ENCODE data around the gene KRTAP24-1.

KRTAP24-1 gene

DNA sequence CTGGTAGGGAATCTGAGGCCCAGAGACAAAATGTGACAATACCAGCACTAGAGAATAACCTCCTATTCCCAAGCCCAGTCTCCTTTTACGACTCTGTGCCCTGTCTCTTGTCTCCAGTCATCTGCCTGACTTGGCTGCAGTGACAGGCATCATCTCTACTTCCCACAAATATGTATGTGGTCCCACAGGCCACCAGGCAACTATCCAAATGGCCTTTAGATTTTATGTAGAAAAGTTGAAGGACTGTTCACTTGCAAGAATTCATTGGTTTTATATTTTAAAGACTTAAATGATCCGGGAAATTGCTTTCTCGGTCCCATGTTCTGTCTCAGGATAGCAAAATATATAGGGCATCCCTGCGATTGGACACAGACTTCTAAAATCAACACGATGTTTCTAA, 11.6 kb downstream of the KRTAP24-1 start:
- Histone ChIP-seq H3K79me2 (ENCODE audit: insufficient read depth, low read length) (no peaks in the 10 kb centered on the region), H3K27me3 (ENCODE audit: low read length) (no peaks in the 10 kb centered on the region), H3K4me3 (ENCODE audit: insufficient read depth, low read length, poor library complexity, severe bottlenecking) (no peak overlapping the region), H3K27ac (ENCODE audit: low read depth, low read length) (no peak overlapping the region), H3K4me2 (ENCODE audit: low read depth, low read length, poor library complexity, severe bottlenecking) (no peak overlapping the region), H3K9ac (ENCODE audit: low read length) (no peak overlapping the region), H3K9me2 (replicated peaks; ENCODE audit: insufficient read depth, low read length) (no peaks in the 10 kb centered on the region), H2AFZ (ENCODE audit: low read depth, low read length, severe bottlenecking) (no peak overlapping the region), H3K36me3 (ENCODE audit: low read length) (no peaks in the 10 kb centered on the region), H3F3A (ENCODE audit: insufficient read depth) (no peaks in the 10 kb centered on the region), H4K20me1 (ENCODE audit: low read depth, low read length) (no peaks in the 10 kb centered on the region), H3K9me3 (ENCODE audit: insufficient read depth, low read length) (peaks cover 5% of the 10 kb centered on the region; the same call in 1 of the 2 replicates)
- TF ChIP-seq EZH2phosphoT487 (conservative IDR thresholded peaks at IDR 0.05; ENCODE audit: low read length), result no peak
- TF ChIP-seq, protein P1, sequence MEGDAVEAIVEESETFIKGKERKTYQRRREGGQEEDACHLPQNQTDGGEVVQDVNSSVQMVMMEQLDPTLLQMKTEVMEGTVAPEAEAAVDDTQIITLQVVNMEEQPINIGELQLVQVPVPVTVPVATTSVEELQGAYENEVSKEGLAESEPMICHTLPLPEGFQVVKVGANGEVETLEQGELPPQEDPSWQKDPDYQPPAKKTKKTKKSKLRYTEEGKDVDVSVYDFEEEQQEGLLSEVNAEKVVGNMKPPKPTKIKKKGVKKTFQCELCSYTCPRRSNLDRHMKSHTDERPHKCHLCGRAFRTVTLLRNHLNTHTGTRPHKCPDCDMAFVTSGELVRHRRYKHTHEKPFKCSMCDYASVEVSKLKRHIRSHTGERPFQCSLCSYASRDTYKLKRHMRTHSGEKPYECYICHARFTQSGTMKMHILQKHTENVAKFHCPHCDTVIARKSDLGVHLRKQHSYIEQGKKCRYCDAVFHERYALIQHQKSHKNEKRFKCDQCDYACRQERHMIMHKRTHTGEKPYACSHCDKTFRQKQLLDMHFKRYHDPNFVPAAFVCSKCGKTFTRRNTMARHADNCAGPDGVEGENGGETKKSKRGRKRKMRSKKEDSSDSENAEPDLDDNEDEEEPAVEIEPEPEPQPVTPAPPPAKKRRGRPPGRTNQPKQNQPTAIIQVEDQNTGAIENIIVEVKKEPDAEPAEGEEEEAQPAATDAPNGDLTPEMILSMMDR (IDR thresholded peaks at IDR 0.05; ENCODE audit: insufficient read depth, low read length, poor library complexity, severe bottlenecking), result no peak

DNA sequence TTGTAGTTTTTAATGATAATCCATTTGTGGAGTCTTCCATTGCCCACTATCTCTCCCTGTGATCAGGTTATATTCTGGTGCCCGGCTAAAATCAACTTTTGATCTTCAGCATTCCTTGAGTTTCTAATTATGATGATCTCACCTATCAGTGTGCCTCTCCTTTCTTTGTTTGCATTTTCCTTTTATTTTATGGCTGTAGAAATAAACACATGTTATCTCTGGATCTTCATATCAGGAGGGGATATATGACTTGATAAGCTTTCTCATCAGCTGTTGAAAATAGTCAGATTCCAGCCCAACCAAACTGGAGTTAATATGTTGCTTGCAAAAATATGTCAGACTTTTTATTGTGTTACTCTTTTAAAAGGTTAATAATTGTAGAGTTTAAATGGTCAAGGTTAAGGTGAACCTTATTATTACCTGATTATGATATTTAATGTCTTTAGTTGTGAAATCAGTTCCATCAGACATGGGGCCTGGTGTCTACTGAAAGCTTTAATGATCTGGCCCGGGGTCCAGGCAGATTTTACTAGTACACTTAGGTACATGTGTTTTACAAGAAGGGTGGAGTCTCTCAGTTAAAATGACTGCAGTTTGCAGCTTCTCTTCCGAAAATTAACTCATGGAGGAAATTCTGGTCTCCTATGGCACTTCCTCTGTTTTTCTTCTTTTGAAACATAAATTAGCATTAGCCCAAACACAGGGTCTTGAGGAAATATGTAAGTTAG, 12.8 kb downstream of the KRTAP24-1 start:
- H3K27ac ChIP-seq (ENCODE audit: low read depth, low read length), result no peak overlapping the region
- H3K9ac ChIP-seq (ENCODE audit: low read length), result no peak overlapping the region
- H4K20me1 ChIP-seq (ENCODE audit: low read depth, low read length), result no peaks in the 10 kb centered on the region
- no peak overlapping the region for H3K4me3 ChIP-seq (ENCODE audit: insufficient read depth, low read length, poor library complexity, severe bottlenecking)
- H3F3A ChIP-seq (ENCODE audit: insufficient read depth), result no peaks in the 10 kb centered on the region
- H3K4me2 ChIP-seq (ENCODE audit: low read depth, low read length, poor library complexity, severe bottlenecking), result no peak overlapping the region
- no peaks in the 10 kb centered on the region for H3K36me3 ChIP-seq (ENCODE audit: low read length)
- H3K9me3 ChIP-seq (ENCODE audit: insufficient read depth, low read length), result peaks cover 7% of the 10 kb centered on the region; the same call in 1 of the 2 replicates
- TF ChIP-seq, protein P1 (IDR thresholded peaks at IDR 0.05; ENCODE audit: insufficient read depth, low read length, poor library complexity, severe bottlenecking), result no peak
- no peak for TF ChIP-seq EZH2phosphoT487 (conservative IDR thresholded peaks at IDR 0.05; ENCODE audit: low read length)
- H3K27me3 ChIP-seq (ENCODE audit: low read length), result no peaks in the 10 kb centered on the region
- no peaks in the 10 kb centered on the region for H3K79me2 ChIP-seq (ENCODE audit: insufficient read depth, low read length)
- H3K9me2 ChIP-seq (replicated peaks; ENCODE audit: insufficient read depth, low read length), result no peaks in the 10 kb centered on the region
- no peak overlapping the region for H2AFZ ChIP-seq (ENCODE audit: low read depth, low read length, severe bottlenecking)

DNA sequence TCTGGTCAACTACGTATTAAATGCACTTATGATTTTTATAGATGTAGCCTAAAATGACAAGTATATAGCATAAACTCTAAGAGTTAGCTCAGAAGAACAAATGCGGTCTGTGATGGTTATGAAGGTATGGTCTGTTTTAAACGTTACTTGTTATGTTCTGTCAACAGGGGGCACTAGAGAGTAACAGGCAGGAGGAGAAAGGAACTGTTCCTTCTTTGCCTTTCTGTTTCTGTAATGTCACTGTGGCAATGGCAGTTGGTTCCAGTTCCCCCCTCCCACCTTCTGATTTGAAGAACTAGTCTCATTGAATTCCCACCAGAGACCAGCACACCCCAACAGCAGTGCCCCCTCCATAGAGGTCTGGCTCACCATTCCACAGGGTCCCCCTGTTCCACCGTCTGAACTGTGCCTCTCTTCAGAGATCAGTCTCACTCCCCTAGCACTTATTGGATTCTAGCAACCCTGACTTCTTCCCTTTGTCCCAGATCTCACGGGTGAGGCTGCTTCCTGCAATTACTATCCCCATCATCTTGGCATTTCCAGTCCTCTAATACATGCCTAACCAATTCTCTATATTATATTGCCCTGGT, 14.0 kb downstream of the KRTAP24-1 start:
- Histone ChIP-seq H3F3A (ENCODE audit: insufficient read depth) (no peaks in the 10 kb centered on the region), H4K20me1 (ENCODE audit: low read depth, low read length) (no peaks in the 10 kb centered on the region), H3K27me3 (ENCODE audit: low read length) (no peaks in the 10 kb centered on the region), H2AFZ (ENCODE audit: low read depth, low read length, severe bottlenecking) (no peak overlapping the region), H3K79me2 (ENCODE audit: insufficient read depth, low read length) (no peaks in the 10 kb centered on the region), H3K36me3 (ENCODE audit: low read length) (no peaks in the 10 kb centered on the region), H3K4me3 (ENCODE audit: insufficient read depth, low read length, poor library complexity, severe bottlenecking) (no peak overlapping the region), H3K4me2 (ENCODE audit: low read depth, low read length, poor library complexity, severe bottlenecking) (no peak overlapping the region), H3K9ac (ENCODE audit: low read length) (no peak overlapping the region), H3K9me2 (replicated peaks; ENCODE audit: insufficient read depth, low read length) (no peaks in the 10 kb centered on the region), H3K9me3 (ENCODE audit: insufficient read depth, low read length) (peaks cover 7% of the 10 kb centered on the region; the same call in 1 of the 2 replicates), H3K27ac (ENCODE audit: low read depth, low read length) (no peak overlapping the region)
- TF ChIP-seq, protein P1 (IDR thresholded peaks at IDR 0.05; ENCODE audit: insufficient read depth, low read length, poor library complexity, severe bottlenecking), result no peak
- no peak for TF ChIP-seq EZH2phosphoT487 (conservative IDR thresholded peaks at IDR 0.05; ENCODE audit: low read length)
